ENCODE measurements around the gene TXNRD2.

GRCh38 chr22:19834599-19834998, 107.0 kb downstream of the TXNRD2 start:
- TF ChIP-seq CTCF (IDR thresholded peaks at IDR 0.05) (no peak), POLR2A (IDR thresholded peaks at IDR 0.05) (no peak), EP300 (IDR thresholded peaks at IDR 0.05) (no peak)
